Vein endothelial cell (primary cell): ENCODE results near the gene ABLIM1. TPM values are rescaled to one million over a fixed set of nuclear protein-coding genes. Genes with fewer than 3 reads are reported as not detected.

Experiments
- small RNA-seq: library from RNA; depleted of rRNA; stranded (forward); fragments of <200 nt; gene quantifications from one replicate; pipeline ENCODE3, GENCODE V24; 2012
- total RNA-seq: library from RNA; depleted of rRNA; stranded (reverse); fragments of >200 nt; gene quantifications from 2 replicates; pipeline ENCODE4 v1.2.3, GENCODE V29; 2012

ABLIM1 gene
- 198 and 282 TPM in 2 replicates for total RNA-seq

GRCh38 chr10:114658175-114658574, at the start of gene ABLIM1:
Gene ABLIM1, minus strand, starts transcription at chr10:114658275. Its CDS starts 75 bp downstream, at chr10:114658200.

GRCh38 chr10:114404171-114405010, 253.7 kb downstream of the ABLIM1 start, which contains the start of gene AFAP1L2:
Gene AFAP1L2, minus strand, starts transcription at chr10:114404502. Its CDS starts 47 bp downstream, at chr10:114404455.

Small RNA genes lying within 50 kb of the gene (small RNA-seq; reads per million reads assigned to genes)
- gene RN7SL384P: not detected

Other genes with a start within 250 kb of the ABLIM1 start
- 36.1 and 38.5 TPM in 2 replicates for gene FHIP2A, start 163.5 kb upstream of the ABLIM1 start, total RNA-seq